ENCODE results near the gene VIPR1.

DNA sequence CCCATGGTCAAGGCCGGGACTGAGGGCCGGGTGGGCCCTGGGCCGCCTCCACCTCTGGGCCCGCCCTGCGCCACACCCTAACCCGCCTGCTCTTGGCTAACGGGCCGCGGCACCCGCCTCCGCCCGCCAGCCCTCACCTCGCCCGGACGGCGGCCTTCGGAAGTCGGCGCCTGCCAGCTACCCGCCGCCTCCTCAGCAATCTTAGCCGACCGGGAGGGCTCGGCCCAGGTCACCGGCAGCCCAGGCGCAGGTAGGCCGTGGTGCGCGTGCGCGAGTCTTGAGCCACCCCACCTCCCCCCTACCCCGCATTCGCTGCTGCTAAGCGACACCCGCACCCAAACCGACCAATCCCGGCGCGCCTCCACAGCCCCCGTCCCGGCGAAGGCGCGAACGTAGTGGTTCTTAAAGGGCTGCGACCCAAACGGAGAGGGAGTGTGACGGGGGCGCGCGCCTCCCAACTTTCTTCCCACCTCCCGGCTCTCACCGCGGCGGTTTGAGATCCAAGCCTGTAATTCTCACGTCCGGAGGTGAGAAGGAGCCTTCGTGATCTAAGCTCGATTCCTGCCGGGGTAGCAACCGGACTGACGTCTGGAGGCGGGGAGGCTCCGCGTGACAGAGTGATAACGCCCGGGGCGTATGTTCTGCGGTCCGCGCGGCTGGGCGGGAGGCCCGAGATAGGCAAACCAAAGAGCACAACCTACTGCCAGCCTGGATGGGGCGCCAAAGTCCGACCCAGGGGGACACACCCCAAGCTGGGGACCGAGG is 79.4 kb downstream of the VIPR1 start, which contains the start of gene SEC22C:
- TF ChIP-seq, protein P1, sequence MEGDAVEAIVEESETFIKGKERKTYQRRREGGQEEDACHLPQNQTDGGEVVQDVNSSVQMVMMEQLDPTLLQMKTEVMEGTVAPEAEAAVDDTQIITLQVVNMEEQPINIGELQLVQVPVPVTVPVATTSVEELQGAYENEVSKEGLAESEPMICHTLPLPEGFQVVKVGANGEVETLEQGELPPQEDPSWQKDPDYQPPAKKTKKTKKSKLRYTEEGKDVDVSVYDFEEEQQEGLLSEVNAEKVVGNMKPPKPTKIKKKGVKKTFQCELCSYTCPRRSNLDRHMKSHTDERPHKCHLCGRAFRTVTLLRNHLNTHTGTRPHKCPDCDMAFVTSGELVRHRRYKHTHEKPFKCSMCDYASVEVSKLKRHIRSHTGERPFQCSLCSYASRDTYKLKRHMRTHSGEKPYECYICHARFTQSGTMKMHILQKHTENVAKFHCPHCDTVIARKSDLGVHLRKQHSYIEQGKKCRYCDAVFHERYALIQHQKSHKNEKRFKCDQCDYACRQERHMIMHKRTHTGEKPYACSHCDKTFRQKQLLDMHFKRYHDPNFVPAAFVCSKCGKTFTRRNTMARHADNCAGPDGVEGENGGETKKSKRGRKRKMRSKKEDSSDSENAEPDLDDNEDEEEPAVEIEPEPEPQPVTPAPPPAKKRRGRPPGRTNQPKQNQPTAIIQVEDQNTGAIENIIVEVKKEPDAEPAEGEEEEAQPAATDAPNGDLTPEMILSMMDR (IDR thresholded peaks at IDR 0.05) = peak in 2 of 5 experiments; percentile 19 to 31
- TF ChIP-seq POLR2A (IDR thresholded peaks at IDR 0.05) = peak; percentile 45 to 86
